GM19099 (cell line): ENCODE data around the gene DPYD.

Experiments used
- POLR2A ChIP-seq: IDR thresholded peaks from 3 replicates; pipeline ENCODE4 v1.6.1; 2011; ENCODE audit warnings: low read depth; ENCODE audit not compliant: insufficient read length; ENCODE audit errors: extremely low read depth

DPYD gene

GRCh38 chr1:97797403-97798183 lies 123.2 kb downstream of the DPYD start:
- TF ChIP-seq POLR2A, result no peak

- no peak for TF ChIP-seq POLR2A
Observed at GRCh38 chr1:97796711-97797110, 124.1 kb downstream of the DPYD start.

GRCh38 chr1:97792655-97793054 lies 128.2 kb downstream of the DPYD start:
- TF ChIP-seq POLR2A, result no peak

- no peak for TF ChIP-seq POLR2A
Observed at GRCh38 chr1:97791251-97791650, 129.6 kb downstream of the DPYD start.

- no peak for TF ChIP-seq POLR2A
Observed at GRCh38 chr1:97787231-97787630, 133.6 kb downstream of the DPYD start.

- no peak for TF ChIP-seq POLR2A
Observed at GRCh38 chr1:97784661-97785060, 136.2 kb downstream of the DPYD start.

GRCh38 chr1:97783751-97784150 lies 137.1 kb downstream of the DPYD start:
- TF ChIP-seq POLR2A, result no peak

GRCh38 chr1:97781762-97782337 lies 139.0 kb downstream of the DPYD start:
- no peak for TF ChIP-seq POLR2A

- TF ChIP-seq POLR2A, result no peak
Observed at GRCh38 chr1:97780884-97781283, 139.9 kb downstream of the DPYD start.

- no peak for TF ChIP-seq POLR2A
Observed at GRCh38 chr1:97778718-97779117, 142.1 kb downstream of the DPYD start.

- TF ChIP-seq POLR2A, result no peak
Observed at GRCh38 chr1:97770376-97770775, 150.5 kb downstream of the DPYD start.

- no peak for TF ChIP-seq POLR2A
Observed at GRCh38 chr1:97767381-97767780, 153.5 kb downstream of the DPYD start.

- no peak for TF ChIP-seq POLR2A
Observed at GRCh38 chr1:97764991-97765390, 155.8 kb downstream of the DPYD start.

GRCh38 chr1:97761637-97762036 lies 159.2 kb downstream of the DPYD start:
- no peak for TF ChIP-seq POLR2A

- TF ChIP-seq POLR2A, result no peak
Observed at GRCh38 chr1:97759078-97759477, 161.8 kb downstream of the DPYD start.

GRCh38 chr1:97758541-97759057 lies 162.2 kb downstream of the DPYD start:
- no peak for TF ChIP-seq POLR2A
